HEK293T (cell line): ENCODE results near the gene THYN1.
"Not testable (repeated sequence)": the region's sequence is repeated elsewhere in the genome, so short reads cannot be mapped to it uniquely, and the experiment has no call there.

Experiments used
- CTCF ChIA-PET: fragments of 350-600 bp; formaldehyde crosslinking; extraction: SDS; loops from one replicate; lab custom pipeline; 2021; ENCODE audit warnings: antibody characterized with exemption, inconsistent platforms; lab: Yijun Ruan, JAX
- POLR2A ChIA-PET: fragments of 350-600 bp; formaldehyde crosslinking; extraction: SDS; loops from one replicate; lab custom pipeline; 2020; ENCODE audit warnings: antibody characterized with exemption, inconsistent platforms; lab: Yijun Ruan, JAX
- DNase-seq: peaks from one replicate; pipeline ENCODE4 v3.0.0; 2012; ENCODE audit warnings: mixed read lengths; ENCODE audit errors: extremely low spot score
- ARNT ChIP-seq: fragments of 450-650 bp; IDR thresholded peaks from 2 replicates; pipeline ENCODE4 v1.6.1; 2017; ENCODE audit warnings: mild to moderate bottlenecking
- BHLHE40 ChIP-seq: fragments of 450-650 bp; IDR thresholded peaks from 2 replicates; pipeline ENCODE4 v1.6.1; 2016; ENCODE audit warnings: mild to moderate bottlenecking, moderate library complexity, borderline replicate concordance
- CTBP1 ChIP-seq: fragments of 450-650 bp; IDR thresholded peaks from 2 replicates; pipeline ENCODE4 v1.6.1; 2016; ENCODE audit warnings: borderline replicate concordance
- ELF4 ChIP-seq: fragments of 450-650 bp; IDR thresholded peaks from 2 replicates; pipeline ENCODE4 v1.6.1; 2017; ENCODE audit warnings: antibody characterized with exemption
- FOXA1 ChIP-seq: fragments of 450-650 bp; IDR thresholded peaks from 2 replicates; pipeline ENCODE4 v1.6.1; 2016; ENCODE audit warnings: mild to moderate bottlenecking
- FOXK2 ChIP-seq: fragments of 450-650 bp; IDR thresholded peaks from 2 replicates; pipeline ENCODE4 v1.6.1; 2016; ENCODE audit warnings: mild to moderate bottlenecking
- FOXM1 ChIP-seq: fragments of 450-650 bp; IDR thresholded peaks from 2 replicates; pipeline ENCODE4 v1.6.1; 2017; ENCODE audit warnings: mild to moderate bottlenecking, borderline replicate concordance
- HDGF ChIP-seq: fragments of 450-650 bp; IDR thresholded peaks from 2 replicates; pipeline ENCODE4 v1.6.1; 2017; ENCODE audit warnings: antibody characterized with exemption, borderline replicate concordance
- L3MBTL2 ChIP-seq: fragments of 450-650 bp; conservative IDR thresholded peaks from 2 replicates; pipeline ENCODE4 v1.6.1; 2016; ENCODE audit warnings: mild to moderate bottlenecking
- LEF1 ChIP-seq: fragments of 450-650 bp; IDR thresholded peaks from 2 replicates; pipeline ENCODE4 v1.6.1; 2017; ENCODE audit warnings: mild to moderate bottlenecking, borderline replicate concordance
- NFRKB ChIP-seq: fragments of 450-650 bp; IDR thresholded peaks from 2 replicates; pipeline ENCODE4 v1.6.1; 2016; ENCODE audit warnings: mild to moderate bottlenecking, moderate library complexity
- SP1 ChIP-seq: fragments of 450-650 bp; IDR thresholded peaks from 2 replicates; pipeline ENCODE4 v1.6.1; 2017
- SUZ12 ChIP-seq: fragments of 450-650 bp; IDR thresholded peaks from 2 replicates; pipeline ENCODE4 v1.6.1; 2016; ENCODE audit warnings: mild to moderate bottlenecking
- TARDBP ChIP-seq: fragments of 450-650 bp; IDR thresholded peaks from 2 replicates; pipeline ENCODE4 v1.6.1; 2016
- ZNF384 ChIP-seq: fragments of 450-650 bp; IDR thresholded peaks from 2 replicates; pipeline ENCODE4 v1.6.1; 2016
- TF ChIP-seq, protein P1 (sequence below): fragments of 450-650 bp; IDR thresholded peaks from 2 replicates; pipeline ENCODE4 v1.6.1; 2016

THYN1 gene

DNA sequence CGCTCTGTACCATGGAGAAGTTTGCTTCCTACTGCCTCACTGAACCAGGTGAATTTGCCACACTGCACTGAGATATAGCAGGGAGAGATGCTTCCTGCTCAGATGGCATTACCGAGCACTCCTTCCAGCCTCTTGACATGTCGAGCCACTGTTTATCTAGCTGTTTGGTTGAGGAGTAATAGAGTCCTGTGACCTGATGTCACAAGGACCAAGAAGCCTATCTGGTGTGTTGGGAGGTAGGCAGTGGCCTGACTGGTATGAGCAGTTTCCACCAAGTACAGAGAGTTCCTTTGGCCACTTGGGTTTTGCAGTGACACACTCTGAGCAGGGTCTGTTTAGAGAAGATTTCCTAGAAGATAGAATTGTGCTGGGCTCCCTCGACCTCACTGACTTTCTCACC lies 5.4 kb upstream of the THYN1 start:
- no peak for DNase-seq
- ChIA-PET CTCF (interaction anchor here (0.5 kb wide), 1 partner anchor 671 kb away, joined by 3 read pairs; no protein-coding TSS in a partner anchor), POLR2A (no interaction called here)
- TF ChIP-seq HDGF (no peak), FOXM1 (no peak), LEF1 (no peak), ZNF384 (no peak), FOXK2 (no peak), SUZ12 (no peak), CTBP1 (no peak), L3MBTL2 (no peak), ARNT (no peak), ELF4 (no peak), BHLHE40 (no peak), FOXA1 (no peak)
- TF ChIP-seq, protein P1, sequence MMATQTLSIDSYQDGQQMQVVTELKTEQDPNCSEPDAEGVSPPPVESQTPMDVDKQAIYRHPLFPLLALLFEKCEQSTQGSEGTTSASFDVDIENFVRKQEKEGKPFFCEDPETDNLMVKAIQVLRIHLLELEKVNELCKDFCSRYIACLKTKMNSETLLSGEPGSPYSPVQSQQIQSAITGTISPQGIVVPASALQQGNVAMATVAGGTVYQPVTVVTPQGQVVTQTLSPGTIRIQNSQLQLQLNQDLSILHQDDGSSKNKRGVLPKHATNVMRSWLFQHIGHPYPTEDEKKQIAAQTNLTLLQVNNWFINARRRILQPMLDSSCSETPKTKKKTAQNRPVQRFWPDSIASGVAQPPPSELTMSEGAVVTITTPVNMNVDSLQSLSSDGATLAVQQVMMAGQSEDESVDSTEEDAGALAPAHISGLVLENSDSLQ, result no peak

DNA sequence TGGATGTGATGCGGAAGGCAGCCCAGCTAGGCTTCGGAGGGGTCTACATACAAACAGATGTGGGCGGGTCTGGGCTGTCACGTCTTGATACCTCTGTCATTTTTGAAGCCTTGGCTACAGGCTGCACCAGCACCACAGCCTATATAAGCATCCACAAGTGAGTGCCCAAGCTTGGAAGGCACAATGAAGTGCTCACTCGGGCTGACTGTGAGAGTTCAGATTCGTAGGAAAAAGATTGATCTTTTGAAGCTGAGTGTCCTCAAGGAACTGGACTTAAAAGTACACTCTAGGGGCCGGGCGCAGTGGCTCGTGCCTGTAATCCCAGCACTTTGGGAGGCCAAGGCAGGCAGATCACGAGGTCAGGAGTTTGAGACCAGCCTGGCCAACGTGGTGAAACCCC lies 3.9 kb upstream of the THYN1 start:
- ChIA-PET POLR2A (interaction anchor here (0.8 to 1.4 kb wide), 2 partner anchors 11 to 32 kb away, joined by 3 read pairs; partner anchors contain the start of gene VPS26B), CTCF (no interaction called here)
- DNase-seq, result no peak
- TF ChIP-seq HDGF, result no peak
- TF ChIP-seq FOXM1, result no peak
- TF ChIP-seq FOXA1, result no peak
- TF ChIP-seq, protein P1, result no peak
- TF ChIP-seq SUZ12, result no peak

DNA sequence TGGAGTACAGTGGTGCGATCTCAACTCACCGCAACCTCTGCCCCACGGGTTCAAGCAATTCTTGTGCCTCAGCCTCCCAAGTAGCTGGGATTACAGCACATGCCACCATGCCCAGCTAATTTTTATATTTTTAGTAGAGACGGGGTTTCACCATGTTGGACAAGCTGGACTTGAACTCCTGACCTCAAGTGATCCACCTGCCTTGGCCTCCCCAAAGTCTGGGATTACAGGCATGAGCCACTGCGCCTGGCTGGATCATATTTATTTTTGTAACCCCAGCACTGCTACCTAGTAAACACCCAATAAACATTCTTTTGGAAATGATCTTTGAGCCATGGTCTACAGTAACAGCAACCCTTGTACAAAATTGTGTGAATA lies 2.0 kb upstream of the THYN1 start:
- POLR2A ChIA-PET, result interaction anchor here (2.5 to 3.4 kb wide), 2 partner anchors 18 to 31 kb away, joined by 15 to 22 read pairs; partner anchors contain the start of genes NCAPD3 and VPS26B
- DNase-seq, CTCF ChIA-PET: not testable (repeated sequence)

DNA sequence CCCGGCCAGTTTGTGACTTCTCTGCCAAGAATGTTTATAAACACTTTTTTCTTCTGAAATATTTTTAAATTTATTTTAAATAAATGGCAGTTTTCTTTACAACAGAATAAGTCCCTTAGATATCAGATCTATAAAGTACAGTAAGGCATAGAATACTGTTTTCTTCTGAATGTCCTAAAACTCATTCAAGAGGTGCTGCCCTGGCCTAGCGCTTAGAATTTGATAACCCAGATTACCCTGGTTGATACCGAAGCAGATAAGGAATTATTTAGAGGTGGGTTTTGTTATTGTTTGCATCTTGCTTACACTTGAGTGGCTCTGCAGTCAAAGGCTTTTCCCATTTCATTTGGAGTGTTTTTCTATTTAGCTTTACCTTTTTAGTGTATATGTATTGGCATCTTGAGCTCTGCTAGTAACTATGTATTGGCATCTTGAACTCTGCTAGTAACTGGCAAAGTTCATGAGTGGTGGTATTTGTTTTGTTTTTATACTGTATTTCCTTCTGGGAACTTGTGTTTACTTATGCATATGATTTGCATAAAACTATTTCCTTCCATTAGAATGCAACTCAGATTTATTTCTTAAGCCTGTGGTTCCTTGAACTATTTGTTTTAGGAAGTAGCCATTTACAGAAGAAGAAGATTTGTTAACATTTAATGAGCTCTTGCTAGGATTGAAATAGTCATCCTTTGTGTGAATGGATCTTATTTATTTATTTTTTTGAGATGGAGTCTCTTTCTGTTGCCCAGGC lies 1.5 kb upstream of the THYN1 start:
- ChIA-PET CTCF (interaction anchor here (1.6 kb wide), 1 partner anchor 19 kb away, joined by 4 read pairs; no protein-coding TSS in a partner anchor), POLR2A (interaction anchor here (2.5 to 3.4 kb wide), 2 partner anchors 18 to 30 kb away, joined by 15 to 22 read pairs; partner anchors contain the start of genes NCAPD3 and VPS26B)
- TF ChIP-seq BHLHE40, result no peak
- TF ChIP-seq ARNT, result no peak
- no peak for TF ChIP-seq TARDBP
- no peak for TF ChIP-seq L3MBTL2
- no peak for TF ChIP-seq CTBP1
- no peak for TF ChIP-seq SP1
- no peak for TF ChIP-seq FOXA1
- TF ChIP-seq FOXM1, result no peak
- TF ChIP-seq HDGF, result no peak
- no peak for TF ChIP-seq LEF1
- TF ChIP-seq NFRKB, result no peak
- no peak for TF ChIP-seq ELF4
- no peak for TF ChIP-seq SUZ12
- TF ChIP-seq FOXK2, result no peak
- DNase-seq, result no peak

DNA sequence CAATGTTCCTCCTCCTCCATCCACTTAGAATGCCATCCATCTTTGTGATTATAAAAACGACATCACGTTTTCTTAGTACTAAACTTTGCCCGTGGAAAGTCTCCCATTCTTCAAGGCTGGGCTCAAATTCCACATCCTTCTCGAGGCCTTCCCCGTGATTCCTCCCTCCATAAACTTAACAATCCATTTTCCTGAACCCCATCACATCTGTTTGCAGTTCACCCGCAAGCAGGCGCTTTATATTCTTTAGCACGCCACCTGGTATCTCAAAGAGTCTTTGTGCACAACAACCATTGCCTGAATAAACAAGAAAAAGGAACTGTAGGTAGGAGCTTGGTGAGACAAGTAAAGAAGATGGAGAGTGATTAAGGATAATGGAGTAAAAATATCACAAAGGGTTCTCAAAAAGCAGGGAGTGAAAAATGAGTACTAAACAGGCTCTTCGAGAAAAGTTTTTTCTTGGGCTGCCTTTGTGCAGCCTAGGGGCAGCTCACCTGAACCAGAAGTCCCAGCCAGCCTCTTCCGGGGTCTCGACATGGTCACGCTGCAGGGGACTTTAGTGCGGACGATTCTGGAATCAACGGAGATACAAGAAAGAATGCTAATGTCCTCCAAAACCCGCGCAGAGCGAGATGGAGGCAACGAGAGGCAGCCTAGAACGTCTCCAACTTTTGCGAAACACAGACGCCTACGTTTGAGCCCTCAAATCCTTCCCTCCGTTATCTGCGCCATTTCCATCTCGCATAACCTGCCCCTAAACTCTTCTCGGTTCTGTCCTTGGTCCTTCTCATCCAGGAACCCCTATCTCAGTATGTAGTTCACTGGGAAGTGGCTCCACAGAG lies 585 bp downstream of the THYN1 start:
- POLR2A ChIA-PET, result interaction anchor here (0.6 to 3.4 kb wide), 6 partner anchors 9 to 28 kb away, joined by 3 to 22 read pairs (median 5); partner anchors contain the start of genes GLB1L3, NCAPD3 and VPS26B
- peak; percentile 40 for DNase-seq
- CTCF ChIA-PET, result interaction anchor here (1.6 kb wide), 1 partner anchor 21 kb away, joined by 4 read pairs; no protein-coding TSS in a partner anchor
- no peak for TF ChIP-seq NFRKB
- TF ChIP-seq HDGF, result no peak
- TF ChIP-seq CTBP1, result 0 out of 2 replicates have a peak, but pooled peaks have one; percentile 14

DNA sequence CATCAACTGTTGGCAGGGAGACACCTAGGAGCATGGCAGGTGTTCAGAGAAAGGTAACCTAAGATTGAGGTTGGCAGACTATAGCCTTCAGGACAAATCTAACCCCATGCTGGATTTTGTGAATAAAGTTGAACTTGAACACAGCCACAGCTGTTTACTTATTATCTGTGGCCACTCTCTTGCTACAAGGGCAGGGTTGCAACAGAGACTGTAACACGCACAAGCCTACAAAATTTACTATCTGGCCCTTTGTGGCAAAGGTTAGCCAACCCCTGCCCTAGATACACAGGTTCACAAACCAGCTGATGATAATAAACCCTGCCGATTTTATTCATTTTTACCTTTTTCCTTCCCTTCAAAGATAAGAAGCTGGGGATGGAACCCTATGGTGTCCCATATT lies 2.5 kb downstream of the THYN1 start:
- TF ChIP-seq FOXK2 (no peak), CTBP1 (no peak), FOXM1 (no peak), HDGF (no peak), L3MBTL2 (no peak), TARDBP (no peak)
- TF ChIP-seq, protein P1, result no peak

More for the DNA sequence above, 2.5 kb downstream of the THYN1 start:
- ChIA-PET CTCF (no interaction called here), POLR2A (interaction anchor here (1.6 kb wide), 1 partner anchor 26 kb away, joined by 4 read pairs; the partner anchor contains the start of gene VPS26B)
- DNase-seq, result no peak
